ENCODE results near the gene HORMAD2.
A peak's percentile ranks its signal among the peaks of the same experiment; 100 is the strongest.
"Not testable (repeated sequence)": the region's sequence is repeated elsewhere in the genome, so short reads cannot be mapped to it uniquely, and the experiment has no call there.

HORMAD2 gene

GRCh38 chr22:30211124-30211820 lies 131.0 kb downstream of the HORMAD2 start:
- no peak for DNase-seq (ENCODE audit: low read depth)

GRCh38 chr22:30212363-30212995 lies 132.2 kb downstream of the HORMAD2 start:
- DNase-seq (ENCODE audit: low read depth): peak; percentile 82

- no peak for DNase-seq (ENCODE audit: low read depth)
Measured at GRCh38 chr22:30212996-30213441, 132.8 kb downstream of the HORMAD2 start.

- DNase-seq (ENCODE audit: low read depth): no peak
Measured at GRCh38 chr22:30214703-30215407, 134.6 kb downstream of the HORMAD2 start.

- DNase-seq (ENCODE audit: low read depth): not testable (repeated sequence)
Measured at GRCh38 chr22:30216272-30216671, 136.0 kb downstream of the HORMAD2 start.

GRCh38 chr22:30216710-30217109 lies 136.4 kb downstream of the HORMAD2 start:
- DNase-seq (ENCODE audit: low read depth): no peak

- DNase-seq (ENCODE audit: low read depth): no peak
Measured at GRCh38 chr22:30217698-30218560, 137.7 kb downstream of the HORMAD2 start.

- DNase-seq (ENCODE audit: low read depth): no peak
Measured at GRCh38 chr22:30219049-30219654, 138.9 kb downstream of the HORMAD2 start.

GRCh38 chr22:30219668-30220278 lies 139.5 kb downstream of the HORMAD2 start:
- no peak for DNase-seq (ENCODE audit: low read depth)

- no peak for DNase-seq (ENCODE audit: low read depth)
Measured at GRCh38 chr22:30220338-30221012, 140.2 kb downstream of the HORMAD2 start.

- no peak for DNase-seq (ENCODE audit: low read depth)
Measured at GRCh38 chr22:30221121-30221992, 141.1 kb downstream of the HORMAD2 start.

GRCh38 chr22:30222321-30222720 lies 142.1 kb downstream of the HORMAD2 start:
- no peak for DNase-seq (ENCODE audit: low read depth)

- DNase-seq (ENCODE audit: low read depth): no peak
Measured at GRCh38 chr22:30223303-30223702, 143.0 kb downstream of the HORMAD2 start.

- no peak for DNase-seq (ENCODE audit: low read depth)
Measured at GRCh38 chr22:30224161-30224857, 144.0 kb downstream of the HORMAD2 start.

- DNase-seq (ENCODE audit: low read depth): no peak
Measured at GRCh38 chr22:30225220-30225927, 145.1 kb downstream of the HORMAD2 start.

- DNase-seq (ENCODE audit: low read depth): no peak
Measured at GRCh38 chr22:30226192-30226832, 146.0 kb downstream of the HORMAD2 start.

Data from GM04504 (cell line).